IMR-90 (cell line): ENCODE data around the gene RNF11.

Experiments used
- BHLHE40 ChIP-seq: fragments of 150-350 bp; IDR thresholded peaks from 2 replicates; pipeline ENCODE4 v1.6.1; 2016; ENCODE audit warnings: mild to moderate bottlenecking, low read depth, low read length
- CEBPB ChIP-seq: IDR thresholded peaks from 2 replicates; pipeline ENCODE4 v1.6.1; 2012; ENCODE audit warnings: low read depth, low read length, improper control_type of control experiment
- CHD1 ChIP-seq: IDR thresholded peaks from 2 replicates; pipeline ENCODE4 v1.6.1; 2012; ENCODE audit warnings: low read depth, low read length, improper control_type of control experiment
- MAZ ChIP-seq: IDR thresholded peaks from 2 replicates; pipeline ENCODE4 v1.6.1; 2012; ENCODE audit warnings: low read depth, mild to moderate bottlenecking, low read length, improper control_type of control experiment, moderate library complexity, borderline replicate concordance
- POLR2A ChIP-seq: IDR thresholded peaks from 2 replicates; pipeline ENCODE4 v1.6.1; 2012; ENCODE audit warnings: mild to moderate bottlenecking, low read depth, low read length
- RAD21 ChIP-seq: IDR thresholded peaks from 2 replicates; pipeline ENCODE4 v1.6.1; 2012; ENCODE audit warnings: low read length, improper control_type of control experiment
- RFX5 ChIP-seq: IDR thresholded peaks from 2 replicates; pipeline ENCODE4 v1.8.0; 2012; ENCODE audit warnings: low read depth, mild to moderate bottlenecking, low read length, moderate library complexity
- SMC3 ChIP-seq: fragments of 150-350 bp; IDR thresholded peaks from 2 replicates; pipeline ENCODE4 v1.6.1; 2016; ENCODE audit warnings: low read depth, mild to moderate bottlenecking, antibody characterized with exemption, low read length, moderate library complexity
- TF ChIP-seq, protein P1 (sequence below): conservative IDR thresholded peaks from 2 replicates; pipeline ENCODE4 v1.5.1; 2012; ENCODE audit warnings: mild to moderate bottlenecking, low read depth, low read length, improper control_type of control experiment

DNA sequence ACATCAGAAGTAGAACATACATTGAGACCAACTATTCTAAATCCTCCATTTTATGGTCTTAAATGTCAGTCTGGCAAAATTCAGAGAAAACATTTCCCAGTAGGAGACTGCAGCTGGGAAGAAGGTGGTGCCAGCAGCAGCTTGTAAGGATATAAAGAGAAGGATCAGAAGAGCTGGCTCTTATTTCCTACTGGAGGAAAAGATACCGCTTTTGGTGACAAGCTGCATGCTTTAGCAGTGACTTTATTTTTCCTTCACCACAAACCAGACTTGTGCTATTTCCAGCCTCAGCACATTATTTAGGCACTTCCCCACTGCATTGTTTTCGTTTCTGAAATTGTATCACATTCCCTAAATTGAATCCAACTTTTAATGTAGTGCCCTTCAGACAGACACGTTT, 28.4 kb downstream of the RNF11 start:
- TF ChIP-seq RFX5 (no peak), RAD21 (no peak), CHD1 (no peak), BHLHE40 (no peak), POLR2A (no peak), CEBPB (no peak), MAZ (no peak), SMC3 (no peak)
- TF ChIP-seq, protein P1, sequence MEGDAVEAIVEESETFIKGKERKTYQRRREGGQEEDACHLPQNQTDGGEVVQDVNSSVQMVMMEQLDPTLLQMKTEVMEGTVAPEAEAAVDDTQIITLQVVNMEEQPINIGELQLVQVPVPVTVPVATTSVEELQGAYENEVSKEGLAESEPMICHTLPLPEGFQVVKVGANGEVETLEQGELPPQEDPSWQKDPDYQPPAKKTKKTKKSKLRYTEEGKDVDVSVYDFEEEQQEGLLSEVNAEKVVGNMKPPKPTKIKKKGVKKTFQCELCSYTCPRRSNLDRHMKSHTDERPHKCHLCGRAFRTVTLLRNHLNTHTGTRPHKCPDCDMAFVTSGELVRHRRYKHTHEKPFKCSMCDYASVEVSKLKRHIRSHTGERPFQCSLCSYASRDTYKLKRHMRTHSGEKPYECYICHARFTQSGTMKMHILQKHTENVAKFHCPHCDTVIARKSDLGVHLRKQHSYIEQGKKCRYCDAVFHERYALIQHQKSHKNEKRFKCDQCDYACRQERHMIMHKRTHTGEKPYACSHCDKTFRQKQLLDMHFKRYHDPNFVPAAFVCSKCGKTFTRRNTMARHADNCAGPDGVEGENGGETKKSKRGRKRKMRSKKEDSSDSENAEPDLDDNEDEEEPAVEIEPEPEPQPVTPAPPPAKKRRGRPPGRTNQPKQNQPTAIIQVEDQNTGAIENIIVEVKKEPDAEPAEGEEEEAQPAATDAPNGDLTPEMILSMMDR: no peak
